GM23338 (cell line): Measurements from ENCODE around the gene IL1R1. TPM values are rescaled to one million over a fixed set of nuclear protein-coding genes. Genes with fewer than 3 reads are reported as not detected.

ENCODE experiments used
- ATAC-seq: fragments of 200-7000 bp; cut with Tn5 transposase; 3 replicates; pipeline ENCODE4 v1.9.1; 2020
- DNase-seq: peaks from one replicate; pipeline ENCODE4 v3.0.0-alpha.2; 2015; ENCODE audit warnings: low spot score
- H2AFZ ChIP-seq: fragments of 200-600 bp; sonication (generic); 2 replicates; pipeline ENCODE4 v1.8.0; 2016; ENCODE audit warnings: antibody characterized with exemption, mild to moderate bottlenecking, moderate library complexity
- H3F3A ChIP-seq: fragments of 200-600 bp; sonication (generic); replicated peaks from 2 replicates; pipeline ENCODE4 v1.8.0; 2017; ENCODE audit warnings: antibody characterized with exemption, mixed run types, low read depth
- H3K27ac ChIP-seq: fragments of 200-600 bp; sonication (generic); 2 replicates; pipeline ENCODE4 v1.6.1; 2016; ENCODE audit warnings: low read depth
- H3K27me3 ChIP-seq: fragments of 200-600 bp; sonication (generic); 2 replicates; pipeline ENCODE4 v1.8.0; 2016; ENCODE audit warnings: mild to moderate bottlenecking, mixed run types, moderate library complexity; ENCODE audit not compliant: insufficient read depth
- H3K36me3 ChIP-seq: fragments of 200-600 bp; sonication (generic); 2 replicates; pipeline ENCODE4 v1.8.0; 2016; ENCODE audit warnings: mild to moderate bottlenecking; ENCODE audit not compliant: insufficient read depth
- H3K4me1 ChIP-seq: fragments of 200-600 bp; sonication (generic); 2 replicates; pipeline ENCODE4 v1.8.0; 2016; ENCODE audit warnings: mild to moderate bottlenecking, moderate library complexity; ENCODE audit not compliant: insufficient read depth
- H3K4me2 ChIP-seq: fragments of 200-600 bp; sonication (generic); 2 replicates; pipeline ENCODE4 v1.7.1; 2017; ENCODE audit warnings: mixed run types
- H3K4me3 ChIP-seq: fragments of 200-600 bp; sonication (generic); 2 replicates; pipeline ENCODE4 v1.6.1; 2016; ENCODE audit warnings: mixed run types
- H3K79me2 ChIP-seq: fragments of 200-600 bp; sonication (generic); replicated peaks from 2 replicates; pipeline ENCODE4 v1.8.0; 2017; ENCODE audit warnings: mild to moderate bottlenecking; ENCODE audit not compliant: insufficient read depth
- H3K9me2 ChIP-seq: fragments of 200-600 bp; sonication (generic); 2 replicates; pipeline ENCODE4 v1.8.0; 2017; ENCODE audit not compliant: insufficient read depth
- H4K20me1 ChIP-seq: fragments of 200-600 bp; sonication (generic); replicated peaks from 2 replicates; pipeline ENCODE4 v1.8.0; 2017; ENCODE audit warnings: mild to moderate bottlenecking; ENCODE audit not compliant: insufficient read depth
- H3K27ac Mint-ChIP-seq: 2 replicates; pipeline ENCODE4 v1.8.0; 2020; ENCODE audit warnings: inconsistent platforms, mild to moderate bottlenecking, moderate library complexity, mixed read lengths
- H3K27me3 Mint-ChIP-seq: 3 replicates; pipeline ENCODE4 v1.8.0; 2022; ENCODE audit warnings: low read depth, mild to moderate bottlenecking, moderate library complexity, mixed read lengths, inconsistent platforms; ENCODE audit not compliant: insufficient read depth, poor library complexity
- H3K36me3 Mint-ChIP-seq: 3 replicates; pipeline ENCODE4 v1.8.0; 2021; ENCODE audit warnings: low read depth, mild to moderate bottlenecking, inconsistent platforms, moderate library complexity, mixed read lengths
- H3K4me1 Mint-ChIP-seq: 3 replicates; pipeline ENCODE4 v1.8.0; 2020; ENCODE audit warnings: mild to moderate bottlenecking, inconsistent platforms, mixed read lengths
- H3K4me3 Mint-ChIP-seq: 3 replicates; pipeline ENCODE4 v1.8.0; 2021; ENCODE audit warnings: moderate library complexity, mild to moderate bottlenecking, inconsistent platforms, mixed read lengths
- H3K9me3 Mint-ChIP-seq: 3 replicates; pipeline ENCODE4 v1.8.0; 2020; ENCODE audit warnings: moderate library complexity, mild to moderate bottlenecking, inconsistent platforms, mixed read lengths
- CREB1 ChIP-seq: fragments of 250-450 bp; sonication (Bioruptor Pico); IDR thresholded peaks from 2 replicates; pipeline ENCODE4 v1.5.0; 2020; ENCODE audit warnings: low read depth, mild to moderate bottlenecking, moderate library complexity
- EZH2 ChIP-seq: fragments of 200-600 bp; sonication (generic); IDR thresholded peaks from one replicate; pipeline ENCODE4 v1.8.0; 2017; ENCODE audit warnings: antibody characterized with exemption, mild to moderate bottlenecking, low read depth; ENCODE audit not compliant: unreplicated experiment
- EZH2phosphoT487 ChIP-seq: fragments of 200-600 bp; sonication (generic); IDR thresholded peaks from one replicate; pipeline ENCODE4 v1.8.1; 2018; ENCODE audit warnings: antibody characterized with exemption; ENCODE audit not compliant: unreplicated experiment
- JUNB ChIP-seq: IDR thresholded peaks from one replicate; pipeline ENCODE4 v1.6.1; 2016; ENCODE audit warnings: antibody characterized with exemption; ENCODE audit not compliant: unreplicated experiment
- NANOG ChIP-seq: IDR thresholded peaks from 2 replicates; pipeline ENCODE4 v1.6.1; 2016; ENCODE audit warnings: antibody characterized with exemption, borderline replicate concordance
- POLR2AphosphoS5 ChIP-seq: IDR thresholded peaks from 2 replicates; pipeline ENCODE4 v1.6.1; 2016; ENCODE audit warnings: antibody characterized with exemption, low read depth
- REST ChIP-seq: IDR thresholded peaks from one replicate; pipeline ENCODE4 v1.6.1; 2018; ENCODE audit warnings: antibody characterized with exemption; ENCODE audit not compliant: unreplicated experiment
- STAT1 ChIP-seq: IDR thresholded peaks from one replicate; pipeline ENCODE4 v1.6.1; 2016; ENCODE audit warnings: antibody characterized with exemption; ENCODE audit not compliant: unreplicated experiment
- ZNF114 ChIP-seq: fragments of 250-450 bp; sonication (Bioruptor Pico); IDR thresholded peaks from 2 replicates; pipeline ENCODE4 v1.5.0; 2020; ENCODE audit warnings: mild to moderate bottlenecking, moderate library complexity
- ZNF331 ChIP-seq: fragments of 250-450 bp; sonication (Bioruptor Pico); IDR thresholded peaks from 2 replicates; pipeline ENCODE4 v1.5.0; 2020; ENCODE audit warnings: low read depth, mild to moderate bottlenecking, moderate library complexity
- ZNF462 ChIP-seq: fragments of 250-450 bp; sonication (Bioruptor Pico); IDR thresholded peaks from 2 replicates; pipeline ENCODE4 v1.5.0; 2020; ENCODE audit warnings: mild to moderate bottlenecking, moderate library complexity
- polyA plus RNA-seq: library from polyadenylated mRNA; unstranded; fragments of >200 nt; fragmentation: Nextera tagmentation; extraction: Ambion mirVana; gene quantifications from 2 replicates; pipeline ENCODE4 v1.2.1, GENCODE V29; 2016
- total RNA-seq: library from RNA; depleted of rRNA; stranded (reverse); fragments of >200 nt; shearing (Covaris generic); gene quantifications from 2 replicates; pipeline ENCODE4 v1.2.3, GENCODE V29; 2014
- TF ChIP-seq, protein P1 (sequence below): IDR thresholded peaks from 2 replicates; pipeline ENCODE4 v1.6.1; 2016; ENCODE audit warnings: antibody characterized with exemption
- TF ChIP-seq, protein P2 (sequence below), 2 experiments: fragments of 200-600 bp in 1 of 2; sonication (generic) in 1 of 2; conservative IDR thresholded peaks; 2 replicates each; pipeline versions ENCODE4 v1.5.1 to v1.6.1; 2016 to 2017; ENCODE audit warnings: antibody characterized with exemption in 2 of 2, low read depth in 2 of 2, mild to moderate bottlenecking in 2 of 2, moderate library complexity in 1 of 2

IL1R1 gene
- total and polyA plus RNA-seq, 2 experiments from 2014 or later = 0.17 TPM; not detected in 1

DNA sequence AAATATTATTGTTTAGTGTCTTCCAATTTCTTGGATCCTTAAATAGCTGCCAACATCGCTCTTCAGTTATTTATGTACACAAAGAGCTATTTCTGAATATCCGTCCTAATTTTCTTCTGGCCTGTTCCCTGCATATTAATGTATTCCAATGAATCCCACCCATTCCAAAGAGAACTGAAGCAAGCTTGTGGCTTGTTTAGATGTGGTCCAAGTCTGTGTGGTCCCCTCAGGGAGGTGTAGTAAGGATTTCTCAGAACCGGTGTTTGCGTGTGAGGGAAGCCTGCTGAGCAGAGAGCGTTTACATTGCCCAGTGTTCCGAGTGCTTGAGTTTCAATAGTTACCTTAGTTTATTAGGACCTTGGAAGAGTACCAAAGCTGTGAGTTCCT lies 25.1 kb upstream of the IL1R1 start:
- Histone ChIP-seq H3K4me3 (no peak overlapping the region), H3K9me2 (peaks cover 5% of the 10 kb centered on the region), H3K4me2 (no peak overlapping the region), H3K27me3 (no peaks in the 10 kb centered on the region), H3K79me2 (no peaks in the 10 kb centered on the region), H3K4me1 (no peaks in the 10 kb centered on the region), H4K20me1 (no peaks in the 10 kb centered on the region), H3F3A (no peaks in the 10 kb centered on the region), H3K36me3 (no peaks in the 10 kb centered on the region), H2AFZ (no peak overlapping the region), H3K27ac (no peak overlapping the region)
- no peaks in the 10 kb centered on the region for H3K36me3 Mint-ChIP-seq
- no peak for TF ChIP-seq EZH2phosphoT487
- no peak for TF ChIP-seq NANOG
- TF ChIP-seq ZNF331 (CRISPR knock-in tag) = no peak
- TF ChIP-seq STAT1 = no peak
- TF ChIP-seq EZH2 = no peak
- TF ChIP-seq, protein P1, sequence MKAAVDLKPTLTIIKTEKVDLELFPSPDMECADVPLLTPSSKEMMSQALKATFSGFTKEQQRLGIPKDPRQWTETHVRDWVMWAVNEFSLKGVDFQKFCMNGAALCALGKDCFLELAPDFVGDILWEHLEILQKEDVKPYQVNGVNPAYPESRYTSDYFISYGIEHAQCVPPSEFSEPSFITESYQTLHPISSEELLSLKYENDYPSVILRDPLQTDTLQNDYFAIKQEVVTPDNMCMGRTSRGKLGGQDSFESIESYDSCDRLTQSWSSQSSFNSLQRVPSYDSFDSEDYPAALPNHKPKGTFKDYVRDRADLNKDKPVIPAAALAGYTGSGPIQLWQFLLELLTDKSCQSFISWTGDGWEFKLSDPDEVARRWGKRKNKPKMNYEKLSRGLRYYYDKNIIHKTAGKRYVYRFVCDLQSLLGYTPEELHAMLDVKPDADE = no peak
- TF ChIP-seq, protein P2, sequence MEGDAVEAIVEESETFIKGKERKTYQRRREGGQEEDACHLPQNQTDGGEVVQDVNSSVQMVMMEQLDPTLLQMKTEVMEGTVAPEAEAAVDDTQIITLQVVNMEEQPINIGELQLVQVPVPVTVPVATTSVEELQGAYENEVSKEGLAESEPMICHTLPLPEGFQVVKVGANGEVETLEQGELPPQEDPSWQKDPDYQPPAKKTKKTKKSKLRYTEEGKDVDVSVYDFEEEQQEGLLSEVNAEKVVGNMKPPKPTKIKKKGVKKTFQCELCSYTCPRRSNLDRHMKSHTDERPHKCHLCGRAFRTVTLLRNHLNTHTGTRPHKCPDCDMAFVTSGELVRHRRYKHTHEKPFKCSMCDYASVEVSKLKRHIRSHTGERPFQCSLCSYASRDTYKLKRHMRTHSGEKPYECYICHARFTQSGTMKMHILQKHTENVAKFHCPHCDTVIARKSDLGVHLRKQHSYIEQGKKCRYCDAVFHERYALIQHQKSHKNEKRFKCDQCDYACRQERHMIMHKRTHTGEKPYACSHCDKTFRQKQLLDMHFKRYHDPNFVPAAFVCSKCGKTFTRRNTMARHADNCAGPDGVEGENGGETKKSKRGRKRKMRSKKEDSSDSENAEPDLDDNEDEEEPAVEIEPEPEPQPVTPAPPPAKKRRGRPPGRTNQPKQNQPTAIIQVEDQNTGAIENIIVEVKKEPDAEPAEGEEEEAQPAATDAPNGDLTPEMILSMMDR (conservative IDR thresholded peaks at IDR 0.05; ENCODE audit: low read depth in 2 of 2) = no peak
- TF ChIP-seq CREB1 = no peak
- no peak for TF ChIP-seq ZNF462 (CRISPR knock-in tag)
- TF ChIP-seq JUNB = no peak
- TF ChIP-seq REST = no peak
- TF ChIP-seq ZNF114 (CRISPR knock-in tag) = no peak
- TF ChIP-seq POLR2AphosphoS5 = no peak
- H3K27me3 Mint-ChIP-seq = no peaks in the 10 kb centered on the region
- no peak overlapping the region for H3K4me3 Mint-ChIP-seq
- H3K27ac Mint-ChIP-seq = no peak overlapping the region
- ATAC-seq = no peak
- no peak for DNase-seq
- H3K9me3 Mint-ChIP-seq = no peaks in the 10 kb centered on the region; the same call in 2 of the 3 replicates
- no peaks in the 10 kb centered on the region; the same call in 2 of the 3 replicates for H3K4me1 Mint-ChIP-seq
